Fibroblast of mammary gland (primary cell): ENCODE results near the gene PCID2.

Experiments used
- DNase-seq: peaks from one replicate; pipeline ENCODE4 v3.0.0-alpha.2; 2010; ENCODE audit warnings: low read depth
- H3K4me3 ChIP-seq: 2 replicates; pipeline ENCODE4 v1.5.1; 2011; ENCODE audit warnings: low read depth, mild to moderate bottlenecking, low read length, moderate library complexity; ENCODE audit not compliant: control insufficient read depth
- TF ChIP-seq, protein P1 (sequence below): conservative IDR thresholded peaks from 2 replicates; pipeline ENCODE4 v1.5.1; 2011; ENCODE audit warnings: low read depth, low read length, inconsistent platforms; ENCODE audit not compliant: control insufficient read depth, insufficient read depth

PCID2 gene

GRCh38 chr13:113139577-113139976, 68.9 kb downstream of the PCID2 start:
- H3K4me3 ChIP-seq: no peak overlapping the region
- TF ChIP-seq, protein P1, sequence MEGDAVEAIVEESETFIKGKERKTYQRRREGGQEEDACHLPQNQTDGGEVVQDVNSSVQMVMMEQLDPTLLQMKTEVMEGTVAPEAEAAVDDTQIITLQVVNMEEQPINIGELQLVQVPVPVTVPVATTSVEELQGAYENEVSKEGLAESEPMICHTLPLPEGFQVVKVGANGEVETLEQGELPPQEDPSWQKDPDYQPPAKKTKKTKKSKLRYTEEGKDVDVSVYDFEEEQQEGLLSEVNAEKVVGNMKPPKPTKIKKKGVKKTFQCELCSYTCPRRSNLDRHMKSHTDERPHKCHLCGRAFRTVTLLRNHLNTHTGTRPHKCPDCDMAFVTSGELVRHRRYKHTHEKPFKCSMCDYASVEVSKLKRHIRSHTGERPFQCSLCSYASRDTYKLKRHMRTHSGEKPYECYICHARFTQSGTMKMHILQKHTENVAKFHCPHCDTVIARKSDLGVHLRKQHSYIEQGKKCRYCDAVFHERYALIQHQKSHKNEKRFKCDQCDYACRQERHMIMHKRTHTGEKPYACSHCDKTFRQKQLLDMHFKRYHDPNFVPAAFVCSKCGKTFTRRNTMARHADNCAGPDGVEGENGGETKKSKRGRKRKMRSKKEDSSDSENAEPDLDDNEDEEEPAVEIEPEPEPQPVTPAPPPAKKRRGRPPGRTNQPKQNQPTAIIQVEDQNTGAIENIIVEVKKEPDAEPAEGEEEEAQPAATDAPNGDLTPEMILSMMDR: no peak
- DNase-seq: no peak

- TF ChIP-seq, protein P1: no peak
- DNase-seq: no peak
Measured at GRCh38 chr13:113138792-113139551, 69.5 kb downstream of the PCID2 start.

GRCh38 chr13:113137691-113138298, 70.7 kb downstream of the PCID2 start:
- H3K4me3 ChIP-seq: no peak overlapping the region
- DNase-seq: no peak
- TF ChIP-seq, protein P1: no peak

More at GRCh38 chr13:113138792-113139551, 69.5 kb downstream of the PCID2 start:
- H3K4me3 ChIP-seq: no peak overlapping the region

GRCh38 chr13:113135281-113135760, 73.1 kb downstream of the PCID2 start:
- DNase-seq: no peak

GRCh38 chr13:113129921-113130750, 78.3 kb downstream of the PCID2 start:
- TF ChIP-seq, protein P1: no peak
- no peak overlapping the region for H3K4me3 ChIP-seq
- DNase-seq: no peak

More at GRCh38 chr13:113135281-113135760, 73.1 kb downstream of the PCID2 start:
- no peak overlapping the region for H3K4me3 ChIP-seq
- TF ChIP-seq, protein P1: no peak

GRCh38 chr13:113129480-113129879, 79.0 kb downstream of the PCID2 start:
- H3K4me3 ChIP-seq: no peak overlapping the region

More at GRCh38 chr13:113129480-113129879, 79.0 kb downstream of the PCID2 start:
- TF ChIP-seq, protein P1: no peak
- no peak for DNase-seq
